ENCODE data around the gene CKAP2.
A peak's percentile ranks its signal among the peaks of the same experiment; 100 is the strongest.

CKAP2 gene

DNA sequence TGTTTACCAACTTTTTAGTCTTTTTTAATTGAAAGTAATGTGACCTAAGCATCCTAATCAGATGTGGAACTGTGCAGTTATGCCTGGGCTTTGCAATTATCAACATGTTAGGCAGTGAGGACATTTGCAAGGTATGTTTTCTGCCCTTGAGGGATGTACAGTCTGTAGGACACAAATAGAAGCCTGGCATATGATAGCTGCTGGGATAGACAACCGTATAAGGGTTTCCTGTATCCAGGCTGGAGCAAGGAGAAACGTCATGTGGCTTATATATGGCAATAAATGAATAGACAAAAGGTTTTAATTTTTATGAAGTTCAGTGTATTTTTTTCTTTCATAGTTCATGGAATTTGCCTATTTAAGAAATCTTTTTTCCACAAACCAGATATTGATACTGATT lies 2.8 kb upstream of the CKAP2 start (continued):
- TF ChIP-seq, protein P1, sequence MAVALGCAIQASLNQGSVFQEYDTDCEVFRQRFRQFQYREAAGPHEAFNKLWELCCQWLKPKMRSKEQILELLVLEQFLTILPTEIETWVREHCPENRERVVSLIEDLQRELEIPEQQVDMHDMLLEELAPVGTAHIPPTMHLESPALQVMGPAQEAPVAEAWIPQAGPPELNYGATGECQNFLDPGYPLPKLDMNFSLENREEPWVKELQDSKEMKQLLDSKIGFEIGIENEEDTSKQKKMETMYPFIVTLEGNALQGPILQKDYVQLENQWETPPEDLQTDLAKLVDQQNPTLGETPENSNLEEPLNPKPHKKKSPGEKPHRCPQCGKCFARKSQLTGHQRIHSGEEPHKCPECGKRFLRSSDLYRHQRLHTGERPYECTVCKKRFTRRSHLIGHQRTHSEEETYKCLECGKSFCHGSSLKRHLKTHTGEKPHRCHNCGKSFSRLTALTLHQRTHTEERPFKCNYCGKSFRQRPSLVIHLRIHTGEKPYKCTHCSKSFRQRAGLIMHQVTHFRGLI (tag by site-specific recombination; IDR thresholded peaks at IDR 0.05), result no peak
- no peak for TF ChIP-seq ZNF433 (tag by site-specific recombination; IDR thresholded peaks at IDR 0.05; ENCODE audit: low read depth)

DNA sequence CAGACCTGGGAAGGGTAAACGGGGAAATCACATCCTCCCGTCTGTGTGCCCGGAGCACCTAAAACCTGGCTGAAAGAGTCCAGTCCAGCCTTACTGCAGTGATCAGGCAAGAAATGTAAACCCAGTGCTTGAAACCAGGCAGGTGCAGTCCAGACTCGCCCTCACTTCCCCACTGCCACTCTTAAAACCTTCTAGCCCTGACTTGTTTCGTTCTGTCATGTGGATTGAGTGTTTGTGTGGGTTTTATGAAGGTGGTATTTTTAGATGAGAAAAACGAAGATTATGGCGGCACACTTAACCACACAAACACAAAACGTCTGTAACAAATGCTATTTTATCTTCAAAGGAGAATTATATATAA lies 839 bp upstream of the CKAP2 start:
- peak overlapping the region; percentile 98 for H3K4me3 ChIP-seq (ENCODE audit: low read depth, low read length)
- TF ChIP-seq ZNF354C (tag by site-specific recombination; IDR thresholded peaks at IDR 0.05; ENCODE audit: borderline replicate concordance, low read depth) (no peak), ZBTB1 (tag by site-specific recombination; IDR thresholded peaks at IDR 0.05) (no peak), ZFHX2 (tag by site-specific recombination; conservative IDR thresholded peaks at IDR 0.05) (0 out of 2 replicates have a peak, but pooled peaks have one; percentile 44), ZNF530 (tag by site-specific recombination; IDR thresholded peaks at IDR 0.05; ENCODE audit: low read depth) (no peak), ZSCAN30 (tag by site-specific recombination; IDR thresholded peaks at IDR 0.05) (0 out of 2 replicates have a peak, but pooled peaks have one; percentile 14), ZNF600 (tag by site-specific recombination; IDR thresholded peaks at IDR 0.05) (peak; percentile 30), EGR2 (tag by site-specific recombination; IDR thresholded peaks at IDR 0.05; ENCODE audit: low read depth) (peak; percentile 29; the same call in 1 of the 2 replicates), OSR2 (tag by site-specific recombination; IDR thresholded peaks at IDR 0.05) (no peak), ZXDB (tag by site-specific recombination; IDR thresholded peaks at IDR 0.05) (no peak)
- TF ChIP-seq, protein P2, sequence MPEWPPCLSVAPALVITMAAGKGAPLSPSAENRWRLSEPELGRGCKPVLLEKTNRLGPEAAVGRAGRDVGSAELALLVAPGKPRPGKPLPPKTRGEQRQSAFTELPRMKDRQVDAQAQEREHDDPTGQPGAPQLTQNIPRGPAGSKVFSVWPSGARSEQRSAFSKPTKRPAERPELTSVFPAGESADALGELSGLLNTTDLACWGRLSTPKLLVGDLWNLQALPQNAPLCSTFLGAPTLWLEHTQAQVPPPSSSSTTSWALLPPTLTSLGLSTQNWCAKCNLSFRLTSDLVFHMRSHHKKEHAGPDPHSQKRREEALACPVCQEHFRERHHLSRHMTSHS (tag by site-specific recombination; IDR thresholded peaks at IDR 0.05), result no peak
- TF ChIP-seq, protein P3, sequence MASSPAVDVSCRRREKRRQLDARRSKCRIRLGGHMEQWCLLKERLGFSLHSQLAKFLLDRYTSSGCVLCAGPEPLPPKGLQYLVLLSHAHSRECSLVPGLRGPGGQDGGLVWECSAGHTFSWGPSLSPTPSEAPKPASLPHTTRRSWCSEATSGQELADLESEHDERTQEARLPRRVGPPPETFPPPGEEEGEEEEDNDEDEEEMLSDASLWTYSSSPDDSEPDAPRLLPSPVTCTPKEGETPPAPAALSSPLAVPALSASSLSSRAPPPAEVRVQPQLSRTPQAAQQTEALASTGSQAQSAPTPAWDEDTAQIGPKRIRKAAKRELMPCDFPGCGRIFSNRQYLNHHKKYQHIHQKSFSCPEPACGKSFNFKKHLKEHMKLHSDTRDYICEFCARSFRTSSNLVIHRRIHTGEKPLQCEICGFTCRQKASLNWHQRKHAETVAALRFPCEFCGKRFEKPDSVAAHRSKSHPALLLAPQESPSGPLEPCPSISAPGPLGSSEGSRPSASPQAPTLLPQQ (tag by site-specific recombination; IDR thresholded peaks at IDR 0.05), result no peak
- TF ChIP-seq, protein P4, sequence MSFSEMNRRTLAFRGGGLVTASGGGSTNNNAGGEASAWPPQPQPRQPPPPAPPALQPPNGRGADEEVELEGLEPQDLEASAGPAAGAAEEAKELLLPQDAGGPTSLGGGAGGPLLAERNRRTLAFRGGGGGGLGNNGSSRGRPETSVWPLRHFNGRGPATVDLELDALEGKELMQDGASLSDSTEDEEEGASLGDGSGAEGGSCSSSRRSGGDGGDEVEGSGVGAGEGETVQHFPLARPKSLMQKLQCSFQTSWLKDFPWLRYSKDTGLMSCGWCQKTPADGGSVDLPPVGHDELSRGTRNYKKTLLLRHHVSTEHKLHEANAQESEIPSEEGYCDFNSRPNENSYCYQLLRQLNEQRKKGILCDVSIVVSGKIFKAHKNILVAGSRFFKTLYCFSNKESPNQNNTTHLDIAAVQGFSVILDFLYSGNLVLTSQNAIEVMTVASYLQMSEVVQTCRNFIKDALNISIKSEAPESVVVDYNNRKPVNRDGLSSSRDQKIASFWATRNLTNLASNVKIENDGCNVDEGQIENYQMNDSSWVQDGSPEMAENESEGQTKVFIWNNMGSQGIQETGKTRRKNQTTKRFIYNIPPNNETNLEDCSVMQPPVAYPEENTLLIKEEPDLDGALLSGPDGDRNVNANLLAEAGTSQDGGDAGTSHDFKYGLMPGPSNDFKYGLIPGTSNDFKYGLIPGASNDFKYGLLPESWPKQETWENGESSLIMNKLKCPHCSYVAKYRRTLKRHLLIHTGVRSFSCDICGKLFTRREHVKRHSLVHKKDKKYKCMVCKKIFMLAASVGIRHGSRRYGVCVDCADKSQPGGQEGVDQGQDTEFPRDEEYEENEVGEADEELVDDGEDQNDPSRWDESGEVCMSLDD (tag by site-specific recombination; IDR thresholded peaks at IDR 0.05), result no peak
- TF ChIP-seq, protein P5, sequence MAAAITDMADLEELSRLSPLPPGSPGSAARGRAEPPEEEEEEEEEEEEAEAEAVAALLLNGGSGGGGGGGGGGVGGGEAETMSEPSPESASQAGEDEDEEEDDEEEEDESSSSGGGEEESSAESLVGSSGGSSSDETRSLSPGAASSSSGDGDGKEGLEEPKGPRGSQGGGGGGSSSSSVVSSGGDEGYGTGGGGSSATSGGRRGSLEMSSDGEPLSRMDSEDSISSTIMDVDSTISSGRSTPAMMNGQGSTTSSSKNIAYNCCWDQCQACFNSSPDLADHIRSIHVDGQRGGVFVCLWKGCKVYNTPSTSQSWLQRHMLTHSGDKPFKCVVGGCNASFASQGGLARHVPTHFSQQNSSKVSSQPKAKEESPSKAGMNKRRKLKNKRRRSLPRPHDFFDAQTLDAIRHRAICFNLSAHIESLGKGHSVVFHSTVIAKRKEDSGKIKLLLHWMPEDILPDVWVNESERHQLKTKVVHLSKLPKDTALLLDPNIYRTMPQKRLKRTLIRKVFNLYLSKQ (tag by site-specific recombination; IDR thresholded peaks at IDR 0.05; ENCODE audit: borderline replicate concordance), result no peak
- TF ChIP-seq, protein P6, sequence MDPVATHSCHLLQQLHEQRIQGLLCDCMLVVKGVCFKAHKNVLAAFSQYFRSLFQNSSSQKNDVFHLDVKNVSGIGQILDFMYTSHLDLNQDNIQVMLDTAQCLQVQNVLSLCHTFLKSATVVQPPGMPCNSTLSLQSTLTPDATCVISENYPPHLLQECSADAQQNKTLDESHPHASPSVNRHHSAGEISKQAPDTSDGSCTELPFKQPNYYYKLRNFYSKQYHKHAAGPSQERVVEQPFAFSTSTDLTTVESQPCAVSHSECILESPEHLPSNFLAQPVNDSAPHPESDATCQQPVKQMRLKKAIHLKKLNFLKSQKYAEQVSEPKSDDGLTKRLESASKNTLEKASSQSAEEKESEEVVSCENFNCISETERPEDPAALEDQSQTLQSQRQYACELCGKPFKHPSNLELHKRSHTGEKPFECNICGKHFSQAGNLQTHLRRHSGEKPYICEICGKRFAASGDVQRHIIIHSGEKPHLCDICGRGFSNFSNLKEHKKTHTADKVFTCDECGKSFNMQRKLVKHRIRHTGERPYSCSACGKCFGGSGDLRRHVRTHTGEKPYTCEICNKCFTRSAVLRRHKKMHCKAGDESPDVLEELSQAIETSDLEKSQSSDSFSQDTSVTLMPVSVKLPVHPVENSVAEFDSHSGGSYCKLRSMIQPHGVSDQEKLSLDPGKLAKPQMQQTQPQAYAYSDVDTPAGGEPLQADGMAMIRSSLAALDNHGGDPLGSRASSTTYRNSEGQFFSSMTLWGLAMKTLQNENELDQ (tag by site-specific recombination; IDR thresholded peaks at IDR 0.05; ENCODE audit: low read depth), result no peak
- TF ChIP-seq, protein P7, sequence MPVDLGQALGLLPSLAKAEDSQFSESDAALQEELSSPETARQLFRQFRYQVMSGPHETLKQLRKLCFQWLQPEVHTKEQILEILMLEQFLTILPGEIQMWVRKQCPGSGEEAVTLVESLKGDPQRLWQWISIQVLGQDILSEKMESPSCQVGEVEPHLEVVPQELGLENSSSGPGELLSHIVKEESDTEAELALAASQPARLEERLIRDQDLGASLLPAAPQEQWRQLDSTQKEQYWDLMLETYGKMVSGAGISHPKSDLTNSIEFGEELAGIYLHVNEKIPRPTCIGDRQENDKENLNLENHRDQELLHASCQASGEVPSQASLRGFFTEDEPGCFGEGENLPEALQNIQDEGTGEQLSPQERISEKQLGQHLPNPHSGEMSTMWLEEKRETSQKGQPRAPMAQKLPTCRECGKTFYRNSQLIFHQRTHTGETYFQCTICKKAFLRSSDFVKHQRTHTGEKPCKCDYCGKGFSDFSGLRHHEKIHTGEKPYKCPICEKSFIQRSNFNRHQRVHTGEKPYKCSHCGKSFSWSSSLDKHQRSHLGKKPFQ (tag by site-specific recombination; IDR thresholded peaks at IDR 0.05), result no peak
- ChIA-PET POLR2A (no interaction called here), CTCF (no interaction called here)
- no peak overlapping the region for H3K27ac ChIP-seq (ENCODE audit: extremely low read depth, low read depth, low read length)
- peaks cover 28 to 30% of the 10 kb centered on the region in 2 experiments for H3K36me3 ChIP-seq (ENCODE audit: control insufficient read depth in 2 of 2, insufficient read depth in 1 of 2, low read length in 2 of 2)
- no peaks in the 10 kb centered on the region for H3K9me3 ChIP-seq (ENCODE audit: control insufficient read depth, insufficient read depth, low read depth, low read length)
- peaks cover 8% of the 10 kb centered on the region; the same call in 1 of the 2 replicates for H3K4me1 ChIP-seq (ENCODE audit: control insufficient read depth, insufficient read depth, low read length)

Data from HEK293 (cell line).